Neural cell (in vitro differentiated cells): ENCODE data around the gene NEXN. TPM values are rescaled to one million over a fixed set of nuclear protein-coding genes. Genes with fewer than 3 reads are reported as not detected.

ENCODE experiments used
- H2AFZ ChIP-seq: fragments of 200-600, 300-800 bp; sonication (generic), shearing (Covaris generic); 2 replicates; pipeline ENCODE4 v1.6.0; 2014; ENCODE audit warnings: low read depth, mild to moderate bottlenecking, antibody characterized with exemption, low read length, moderate library complexity
- H3F3A ChIP-seq: fragments of 200-600 bp; shearing (Covaris generic); 2 replicates; pipeline ENCODE4 v1.6.1; 2016; ENCODE audit warnings: mild to moderate bottlenecking, moderate library complexity, mixed read lengths, antibody characterized with exemption, low read length; ENCODE audit not compliant: insufficient read depth, poor library complexity, severe bottlenecking
- H3K27ac ChIP-seq: fragments of 200-600, 300-800 bp; sonication (generic), shearing (Covaris generic); 2 replicates; pipeline ENCODE4 v1.5.1; 2014; ENCODE audit warnings: mild to moderate bottlenecking, low read length, moderate library complexity
- H3K27me3 ChIP-seq: fragments of 300-800, 200-600 bp; sonication (generic), shearing (Covaris generic); 2 replicates; pipeline ENCODE4 v1.6.0; 2014; ENCODE audit warnings: mild to moderate bottlenecking, low read depth, low read length, moderate library complexity; ENCODE audit not compliant: insufficient read depth
- H3K36me3 ChIP-seq: fragments of 300-800, 200-600 bp; sonication (generic), shearing (Covaris generic); 2 replicates; pipeline ENCODE4 v1.5.1; 2014; ENCODE audit warnings: mild to moderate bottlenecking, antibody characterized with exemption, low read length, moderate library complexity; ENCODE audit not compliant: insufficient read depth
- H3K4me2 ChIP-seq: fragments of 300-800, 200-600 bp; sonication (generic), shearing (Covaris generic); 2 replicates; pipeline ENCODE4 v1.6.0; 2014; ENCODE audit warnings: mild to moderate bottlenecking, low read length
- H3K4me3 ChIP-seq: fragments of 300-800, 200-600 bp; sonication (generic), shearing (Covaris generic); 2 replicates; pipeline ENCODE4 v1.5.1; 2014; ENCODE audit warnings: mild to moderate bottlenecking, low read length, moderate library complexity
- H3K79me2 ChIP-seq: fragments of 200-600 bp; shearing (Covaris generic); replicated peaks from 2 replicates; pipeline ENCODE4 v1.6.0; 2014; ENCODE audit warnings: mild to moderate bottlenecking, low read length, moderate library complexity; ENCODE audit not compliant: insufficient read depth
- H3K9ac ChIP-seq: fragments of 300-800, 200-600 bp; sonication (generic), shearing (Covaris generic); 2 replicates; pipeline ENCODE4 v1.6.1; 2016; ENCODE audit warnings: mild to moderate bottlenecking, low read length, mixed read lengths
- H3K9me2 ChIP-seq: fragments of 200-600 bp; shearing (Covaris generic); 2 replicates; pipeline ENCODE4 v1.6.1; 2016; ENCODE audit warnings: mild to moderate bottlenecking, low read length, mixed read lengths; ENCODE audit not compliant: insufficient read depth
- H3K9me3 ChIP-seq: fragments of 200-600, 300-800 bp; sonication (generic), shearing (Covaris generic); 2 replicates; pipeline ENCODE4 v1.6.1; 2016; ENCODE audit warnings: mild to moderate bottlenecking, mixed run types, low read length, moderate library complexity, mixed read lengths
- H4K20me1 ChIP-seq: fragments of 200-600 bp; shearing (Covaris generic); 2 replicates; pipeline ENCODE4 v1.6.1; 2016; ENCODE audit warnings: mild to moderate bottlenecking, mixed run types; ENCODE audit not compliant: insufficient read depth
- CTCF ChIP-seq: fragments of 450-650 bp; IDR thresholded peaks from 2 replicates; pipeline ENCODE4 v1.5.1; 2014; ENCODE audit warnings: antibody characterized with exemption, mild to moderate bottlenecking, moderate library complexity; ENCODE audit not compliant: poor library complexity, severe bottlenecking
- EP300 ChIP-seq: fragments of 450-650 bp; conservative IDR thresholded peaks from 2 replicates; pipeline ENCODE4 v1.6.1; 2014; ENCODE audit warnings: antibody characterized with exemption, mild to moderate bottlenecking, moderate library complexity; ENCODE audit not compliant: poor library complexity, severe bottlenecking
- EZH2 ChIP-seq: fragments of 200-600, 300-800 bp; shearing (Covaris generic), sonication (generic); IDR thresholded peaks from 2 replicates; pipeline ENCODE4 v1.6.1; 2014; ENCODE audit warnings: antibody characterized with exemption, low read length, borderline replicate concordance, mild to moderate bottlenecking; ENCODE audit not compliant: insufficient read depth, poor library complexity, severe bottlenecking
- MXI1 ChIP-seq: fragments of 450-650 bp; conservative IDR thresholded peaks from 2 replicates; pipeline ENCODE4 v1.6.1; 2014; ENCODE audit warnings: antibody characterized with exemption, mild to moderate bottlenecking; ENCODE audit not compliant: poor library complexity, severe bottlenecking
- POLR2AphosphoS5 ChIP-seq: IDR thresholded peaks from 2 replicates; pipeline ENCODE4 v1.6.1; 2012
- RAD21 ChIP-seq: fragments of 450-650 bp; conservative IDR thresholded peaks from 2 replicates; pipeline ENCODE4 v1.6.1; 2014; ENCODE audit warnings: antibody characterized with exemption, mild to moderate bottlenecking, moderate library complexity
- REST ChIP-seq: IDR thresholded peaks from 2 replicates; pipeline ENCODE4 v1.6.1; 2012; ENCODE audit warnings: borderline replicate concordance
- SMC3 ChIP-seq: fragments of 450-650 bp; conservative IDR thresholded peaks from 2 replicates; pipeline ENCODE4 v1.6.1; 2014; ENCODE audit warnings: antibody characterized with exemption, mild to moderate bottlenecking, moderate library complexity; ENCODE audit not compliant: poor library complexity
- TAF1 ChIP-seq: IDR thresholded peaks from 2 replicates; pipeline ENCODE4 v1.6.1; 2012; ENCODE audit warnings: low read depth
- polyA plus RNA-seq: library from polyadenylated mRNA; depleted of rRNA; stranded (reverse); fragments of >200 nt; gene quantifications from 2 replicates; pipeline ENCODE4 v1.2.3, GENCODE V29; 2014

NEXN gene
- polyA plus RNA-seq, 1 donor from 2014 or later, result 0.43 TPM

DNA sequence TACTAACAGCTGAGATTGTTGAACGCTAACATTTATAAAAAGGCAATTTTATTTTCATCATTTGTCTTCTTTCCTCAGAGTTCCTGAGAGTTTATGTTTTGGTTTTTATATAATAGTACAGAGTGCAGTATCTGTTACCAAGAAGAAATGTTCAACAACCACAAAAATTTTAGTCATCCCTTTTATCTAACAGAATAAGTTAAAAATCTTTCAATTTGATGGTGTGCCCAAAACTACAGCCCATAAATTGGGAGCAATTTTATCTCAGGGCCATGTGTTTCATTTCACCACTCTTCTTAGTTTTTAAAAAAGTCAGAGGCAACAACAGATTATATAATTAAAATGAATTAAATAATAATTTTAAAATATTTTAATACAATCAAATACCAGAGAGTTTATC is 37.1 kb downstream of the NEXN start:
- no peak overlapping the region for H3K4me3 ChIP-seq

GRCh38 chr1:77925956-77926355 is 37.5 kb downstream of the NEXN start:
- Histone ChIP-seq H3K79me2 (no peaks in the 10 kb centered on the region), H3K9me3 (no peaks in the 10 kb centered on the region), H3K9ac (no peak overlapping the region), H2AFZ (no peak overlapping the region), H3K9me2 (no peaks in the 10 kb centered on the region), H3K4me3 (no peak overlapping the region), H3K27me3 (no peaks in the 10 kb centered on the region), H3K36me3 (no peaks in the 10 kb centered on the region), H3F3A (no peaks in the 10 kb centered on the region), H3K27ac (no peak overlapping the region), H4K20me1 (no peaks in the 10 kb centered on the region), H3K4me2 (no peak overlapping the region)
- TF ChIP-seq CTCF (no peak), EZH2 (no peak), TAF1 (no peak), RAD21 (no peak), REST (no peak), EP300 (no peak)

More for the DNA sequence above, 37.1 kb downstream of the NEXN start:
- Histone ChIP-seq H3K27me3 (no peaks in the 10 kb centered on the region), H3K9me2 (no peaks in the 10 kb centered on the region), H3K79me2 (no peaks in the 10 kb centered on the region), H3F3A (no peaks in the 10 kb centered on the region), H3K27ac (no peak overlapping the region), H4K20me1 (no peaks in the 10 kb centered on the region), H3K4me2 (no peak overlapping the region), H3K9me3 (no peaks in the 10 kb centered on the region), H2AFZ (no peak overlapping the region), H3K36me3 (no peaks in the 10 kb centered on the region), H3K9ac (no peak overlapping the region)
- TF ChIP-seq CTCF (no peak), SMC3 (no peak), EP300 (no peak), MXI1 (no peak), POLR2AphosphoS5 (no peak), REST (no peak), RAD21 (no peak), TAF1 (no peak), EZH2 (no peak)
